Liver (tissue), 9 donors: Measurements from ENCODE around the gene RDX. TPM values are rescaled to one million over a fixed set of nuclear protein-coding genes. Genes with fewer than 3 reads are reported as not detected.

Experiments used
- DNase-seq: peaks from one replicate; pipeline ENCODE4 v3.0.0-alpha.2; 2017; ENCODE audit warnings: low spot score
- H3K27ac ChIP-seq, 2 donors: one replicate each; pipeline ENCODE4 v1.7.0; 2013; ENCODE audit warnings: inconsistent platforms in 2 of 2, low read length in 2 of 2, control low read depth in 1 of 2, low read depth in 1 of 2, mild to moderate bottlenecking in 1 of 2
- H3K27me3 ChIP-seq, 4 donors: one replicate each; pipeline versions ENCODE4 v1.6.1 to v1.7.0; 2013; ENCODE audit warnings: low read length in 3 of 4, inconsistent platforms in 1 of 4, mild to moderate bottlenecking in 1 of 4, moderate library complexity in 1 of 4; ENCODE audit not compliant: control insufficient read depth in 4 of 4, insufficient read depth in 4 of 4
- H3K36me3 ChIP-seq, 4 donors: one replicate each; pipeline versions ENCODE4 v1.6.1 to v1.7.0; 2013; ENCODE audit warnings: low read length in 3 of 4, mild to moderate bottlenecking in 3 of 4, low read depth in 1 of 4, moderate library complexity in 1 of 4; ENCODE audit not compliant: control insufficient read depth in 4 of 4, insufficient read depth in 3 of 4
- H3K4me1 ChIP-seq, 4 donors: one replicate each; pipeline versions ENCODE4 v1.6.1 to v1.7.0; 2013; ENCODE audit warnings: low read length in 3 of 4, mild to moderate bottlenecking in 3 of 4, moderate library complexity in 1 of 4; ENCODE audit not compliant: control insufficient read depth in 4 of 4, insufficient read depth in 4 of 4
- H3K4me3 ChIP-seq, 3 donors: one replicate each; pipeline versions ENCODE4 v1.6.1 to v1.7.0; 2013; ENCODE audit warnings: low read length in 3 of 3, control low read depth in 1 of 3, low read depth in 1 of 3, mild to moderate bottlenecking in 1 of 3
- H3K9ac ChIP-seq, 2 donors: one replicate each; pipeline ENCODE4 v1.7.0; 2013; ENCODE audit warnings: low read length in 2 of 2, mild to moderate bottlenecking in 2 of 2, moderate library complexity in 2 of 2, control low read depth in 1 of 2, low read depth in 1 of 2
- H3K9me3 ChIP-seq, 4 donors: one replicate each; pipeline versions ENCODE4 v1.6.1 to v1.7.0; 2013; ENCODE audit warnings: low read length in 3 of 4; ENCODE audit not compliant: control insufficient read depth in 4 of 4
- EGR1 ChIP-seq, 2 donors: IDR thresholded peaks; 2 replicates each; pipeline ENCODE4 v1.6.1; 2016 to 2018; ENCODE audit warnings: antibody characterized with exemption in 2 of 2, low read depth in 2 of 2
- FOXA1 ChIP-seq: IDR thresholded peaks from 2 replicates; pipeline ENCODE4 v1.6.1; 2016; ENCODE audit warnings: antibody characterized with exemption
- FOXA2 ChIP-seq: IDR thresholded peaks from 2 replicates; pipeline ENCODE4 v1.6.1; 2016; ENCODE audit warnings: antibody characterized with exemption
- HNF4A ChIP-seq, 2 donors: conservative IDR thresholded peaks; 2 replicates each; pipeline ENCODE4 v1.6.1; 2016; ENCODE audit warnings: antibody characterized with exemption in 2 of 2, mild to moderate bottlenecking in 2 of 2
- HNF4G ChIP-seq: IDR thresholded peaks from 2 replicates; pipeline ENCODE4 v1.6.1; 2016; ENCODE audit warnings: antibody characterized with exemption
- JUND ChIP-seq, 2 donors: IDR thresholded peaks; 2 replicates each; pipeline ENCODE4 v1.6.1; 2016; ENCODE audit warnings: antibody characterized with exemption in 2 of 2
- NR2F2 ChIP-seq: IDR thresholded peaks from 2 replicates; pipeline ENCODE4 v1.6.1; 2016; ENCODE audit warnings: antibody characterized with exemption
- RAD21 ChIP-seq, 2 donors: IDR thresholded peaks; 2 replicates each; pipeline ENCODE4 v1.6.1; 2016; ENCODE audit warnings: antibody characterized with exemption in 2 of 2, mild to moderate bottlenecking in 2 of 2
- RXRA ChIP-seq, 2 donors: IDR thresholded peaks; 2 replicates each; pipeline ENCODE4 v1.6.1; 2017 to 2018; ENCODE audit warnings: antibody characterized with exemption in 2 of 2, mild to moderate bottlenecking in 1 of 2
- SP1 ChIP-seq: IDR thresholded peaks from 2 replicates; pipeline ENCODE4 v1.6.1; 2018; ENCODE audit warnings: antibody characterized with exemption, mild to moderate bottlenecking
- TAF1 ChIP-seq: conservative IDR thresholded peaks from 2 replicates; pipeline ENCODE4 v1.6.1; 2016; ENCODE audit warnings: antibody characterized with exemption, mild to moderate bottlenecking
- YY1 ChIP-seq: IDR thresholded peaks from 2 replicates; pipeline ENCODE4 v1.6.1; 2016; ENCODE audit warnings: antibody characterized with exemption, mild to moderate bottlenecking
- WGBS: extraction: QIAGEN DNeasy Blood & Tissue Kit; methylation state at CpG from one replicate; pipeline ENCODE4 v1.1.7; 2013; 5-methylcytosine and 5-hydroxymethylcytosine counted together
- polyA plus RNA-seq, 2 donors: library from polyadenylated mRNA; stranded (reverse) in 1 of 2; unstranded in 1 of 2; fragments of 200-250 nt in 1 of 2; fragments of >200 nt in 1 of 2; fragmentation: Nextera tagmentation in 1 of 2; extraction: Ambion mirVana in 1 of 2; gene quantifications; one replicate each; pipeline versions ENCODE4 v1.2.1 to v1.2.3, GENCODE V29; 2013 to 2015
- total RNA-seq, 2 donors: library from RNA; depleted of rRNA; stranded (reverse); fragments of >200 nt; gene quantifications; one replicate each; pipeline ENCODE4 v1.2.3, GENCODE V29; 2014
- TF ChIP-seq, protein P1 (sequence below): IDR thresholded peaks from 2 replicates; pipeline ENCODE4 v1.6.1; 2016; ENCODE audit warnings: antibody characterized with exemption
- TF ChIP-seq, protein P2 (sequence below): IDR thresholded peaks from 2 replicates; pipeline ENCODE4 v1.6.1; 2016; ENCODE audit warnings: antibody characterized with exemption
- TF ChIP-seq, protein P3 (sequence below): fragments of 150-350 bp; IDR thresholded peaks from 2 replicates; pipeline ENCODE4 v1.5.1; 2017; ENCODE audit warnings: improper control_type of control experiment, low read depth, low read length; ENCODE audit not compliant: missing input control
- TF ChIP-seq, protein P4 (sequence below): IDR thresholded peaks from 2 replicates; pipeline ENCODE4 v1.6.1; 2016; ENCODE audit warnings: antibody characterized with exemption
- TF ChIP-seq, protein P5 (sequence below): IDR thresholded peaks from 2 replicates; pipeline ENCODE4 v1.6.1; 2016; ENCODE audit warnings: antibody characterized with exemption, mild to moderate bottlenecking
- donor health status: healthy.
- donor health status: healthy.
- donor health status: healthy.
- donor health status: healthy.
- donor health status: healthy.

RDX gene
- total and polyA plus RNA-seq, 4 donors = 19.9 to 116 (median 53.9) TPM

DNA sequence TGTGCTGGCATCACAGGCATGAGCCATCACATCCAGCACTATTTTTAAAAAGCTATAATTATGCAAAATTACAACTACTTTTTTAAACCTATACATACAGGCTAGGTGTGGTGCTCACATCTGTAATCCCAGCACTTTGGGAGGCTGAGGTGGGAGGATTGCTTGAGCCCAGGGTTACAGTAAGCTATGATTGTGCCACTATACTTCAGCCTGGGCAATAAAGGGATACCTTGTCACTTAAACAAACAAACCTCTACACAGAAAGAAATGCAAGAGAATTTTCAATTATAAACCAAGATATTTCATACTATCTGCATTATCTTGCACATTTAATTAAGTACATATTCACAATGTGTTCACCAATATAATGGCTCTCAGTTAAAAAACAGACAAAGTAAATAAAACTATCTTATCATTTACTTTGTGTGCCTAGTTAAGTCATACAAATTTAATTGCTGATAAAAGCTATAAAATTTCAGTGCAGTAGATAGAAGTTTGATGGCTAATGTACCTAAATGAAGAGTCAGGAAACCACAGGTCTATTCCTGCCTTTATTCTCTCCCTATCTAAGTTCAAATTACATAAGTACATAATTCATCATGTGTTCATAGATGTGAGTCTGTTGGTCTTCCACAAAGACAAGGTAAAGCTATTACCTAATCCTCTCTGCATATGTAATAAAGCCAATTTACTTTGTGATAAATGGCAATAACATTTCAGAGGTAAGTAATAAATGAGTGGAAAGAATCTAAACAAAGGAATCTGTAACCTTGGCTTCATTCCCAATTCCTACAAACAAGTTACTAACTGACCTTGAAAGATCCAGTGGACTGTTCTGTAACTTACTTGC lies 9.0 kb upstream of the RDX start:
- no peak for TF ChIP-seq HNF4G
- TF ChIP-seq NR2F2 = no peak
- no peaks in the 10 kb centered on the region for H3K36me3 ChIP-seq
- H3K4me3 ChIP-seq = no peak overlapping the region
- H3K27me3 ChIP-seq = no peaks in the 10 kb centered on the region
- no peaks in the 10 kb centered on the region for H3K9me3 ChIP-seq
- no peak for DNase-seq
- H3K9ac ChIP-seq = no peak overlapping the region
- H3K4me1 ChIP-seq = peaks cover 0 to 5% (median 0%) of the 10 kb centered on the region in 4 donors
- no peak overlapping the region for H3K27ac ChIP-seq

DNA sequence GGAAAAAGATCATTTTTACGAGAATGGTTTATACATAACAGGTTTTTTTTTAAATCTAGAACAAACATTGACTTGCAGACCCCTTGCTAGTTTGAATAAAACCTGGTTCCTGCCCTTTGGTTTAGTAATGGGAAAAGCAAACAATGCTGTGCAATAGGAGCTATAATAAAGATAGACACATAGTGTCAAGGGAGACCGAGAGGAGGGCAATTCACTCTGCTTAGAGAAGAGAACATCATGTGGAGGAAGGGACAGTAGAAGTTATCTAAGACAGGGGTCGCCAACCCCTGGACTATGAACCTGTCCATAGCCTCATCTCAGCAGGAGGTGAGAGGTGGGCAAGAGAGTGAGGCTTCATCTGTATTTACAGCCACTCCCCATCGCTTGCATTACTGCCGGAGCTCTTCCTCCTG lies 7.0 kb upstream of the RDX start:
- TF ChIP-seq, protein P1, sequence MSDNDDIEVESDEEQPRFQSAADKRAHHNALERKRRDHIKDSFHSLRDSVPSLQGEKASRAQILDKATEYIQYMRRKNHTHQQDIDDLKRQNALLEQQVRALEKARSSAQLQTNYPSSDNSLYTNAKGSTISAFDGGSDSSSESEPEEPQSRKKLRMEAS = no peak
- TF ChIP-seq FOXA2 (no peak), RXRA (IDR thresholded peaks at IDR 0.05) (no peak), YY1 (no peak), FOXA1 (no peak), HNF4A (conservative IDR thresholded peaks at IDR 0.05) (no peak), NR2F2 (no peak), TAF1 (no peak), SP1 (no peak), JUND (IDR thresholded peaks at IDR 0.05) (no peak), HNF4G (no peak)
- TF ChIP-seq, protein P2, sequence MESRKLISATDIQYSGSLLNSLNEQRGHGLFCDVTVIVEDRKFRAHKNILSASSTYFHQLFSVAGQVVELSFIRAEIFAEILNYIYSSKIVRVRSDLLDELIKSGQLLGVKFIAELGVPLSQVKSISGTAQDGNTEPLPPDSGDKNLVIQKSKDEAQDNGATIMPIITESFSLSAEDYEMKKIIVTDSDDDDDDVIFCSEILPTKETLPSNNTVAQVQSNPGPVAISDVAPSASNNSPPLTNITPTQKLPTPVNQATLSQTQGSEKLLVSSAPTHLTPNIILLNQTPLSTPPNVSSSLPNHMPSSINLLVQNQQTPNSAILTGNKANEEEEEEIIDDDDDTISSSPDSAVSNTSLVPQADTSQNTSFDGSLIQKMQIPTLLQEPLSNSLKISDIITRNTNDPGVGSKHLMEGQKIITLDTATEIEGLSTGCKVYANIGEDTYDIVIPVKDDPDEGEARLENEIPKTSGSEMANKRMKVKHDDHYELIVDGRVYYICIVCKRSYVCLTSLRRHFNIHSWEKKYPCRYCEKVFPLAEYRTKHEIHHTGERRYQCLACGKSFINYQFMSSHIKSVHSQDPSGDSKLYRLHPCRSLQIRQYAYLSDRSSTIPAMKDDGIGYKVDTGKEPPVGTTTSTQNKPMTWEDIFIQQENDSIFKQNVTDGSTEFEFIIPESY = no peak
- TF ChIP-seq, protein P3, sequence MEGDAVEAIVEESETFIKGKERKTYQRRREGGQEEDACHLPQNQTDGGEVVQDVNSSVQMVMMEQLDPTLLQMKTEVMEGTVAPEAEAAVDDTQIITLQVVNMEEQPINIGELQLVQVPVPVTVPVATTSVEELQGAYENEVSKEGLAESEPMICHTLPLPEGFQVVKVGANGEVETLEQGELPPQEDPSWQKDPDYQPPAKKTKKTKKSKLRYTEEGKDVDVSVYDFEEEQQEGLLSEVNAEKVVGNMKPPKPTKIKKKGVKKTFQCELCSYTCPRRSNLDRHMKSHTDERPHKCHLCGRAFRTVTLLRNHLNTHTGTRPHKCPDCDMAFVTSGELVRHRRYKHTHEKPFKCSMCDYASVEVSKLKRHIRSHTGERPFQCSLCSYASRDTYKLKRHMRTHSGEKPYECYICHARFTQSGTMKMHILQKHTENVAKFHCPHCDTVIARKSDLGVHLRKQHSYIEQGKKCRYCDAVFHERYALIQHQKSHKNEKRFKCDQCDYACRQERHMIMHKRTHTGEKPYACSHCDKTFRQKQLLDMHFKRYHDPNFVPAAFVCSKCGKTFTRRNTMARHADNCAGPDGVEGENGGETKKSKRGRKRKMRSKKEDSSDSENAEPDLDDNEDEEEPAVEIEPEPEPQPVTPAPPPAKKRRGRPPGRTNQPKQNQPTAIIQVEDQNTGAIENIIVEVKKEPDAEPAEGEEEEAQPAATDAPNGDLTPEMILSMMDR = no peak
- TF ChIP-seq, protein P4, sequence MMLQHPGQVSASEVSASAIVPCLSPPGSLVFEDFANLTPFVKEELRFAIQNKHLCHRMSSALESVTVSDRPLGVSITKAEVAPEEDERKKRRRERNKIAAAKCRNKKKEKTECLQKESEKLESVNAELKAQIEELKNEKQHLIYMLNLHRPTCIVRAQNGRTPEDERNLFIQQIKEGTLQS = no peak
- Histone ChIP-seq H3K9ac (no peak overlapping the region), H3K27me3 (no peaks in the 10 kb centered on the region), H3K27ac (no peak overlapping the region), H3K4me3 (no peak overlapping the region), H3K36me3 (no peaks in the 10 kb centered on the region), H3K4me1 (peaks cover 0 to 5% (median under 1%) of the 10 kb centered on the region in 4 donors), H3K9me3 (no peaks in the 10 kb centered on the region)
- 87% methylated on average over 5 of the region's 5 CpGs for WGBS
- no peak for DNase-seq

DNA sequence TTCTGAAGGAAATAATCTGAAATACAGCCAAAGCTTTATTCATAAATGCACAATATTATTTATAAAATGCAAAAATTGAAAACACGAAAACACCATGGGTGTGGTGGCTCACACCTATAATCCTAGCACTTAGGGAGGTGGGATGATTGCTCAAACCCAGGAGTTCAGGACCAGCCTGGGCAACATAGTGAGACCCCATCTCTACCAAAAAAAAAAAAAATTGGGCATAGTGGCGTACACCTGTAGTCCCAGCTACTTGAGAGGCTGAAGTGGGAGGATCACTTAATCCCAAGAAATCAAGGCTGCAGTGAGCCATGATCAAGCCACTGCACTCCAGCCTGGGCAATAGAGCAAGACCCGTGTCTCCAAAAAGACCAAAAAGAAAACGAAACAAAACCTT lies 5.2 kb upstream of the RDX start:
- H3K9ac ChIP-seq = no peak overlapping the region
- H3K4me1 ChIP-seq = peaks cover 2 to 18% (median 15%) of the 10 kb centered on the region in 4 donors
- H3K27ac ChIP-seq = no peak overlapping the region
- DNase-seq = no peak
- no peak overlapping the region for H3K4me3 ChIP-seq
- 95% methylated on average over 4 of the region's 4 CpGs for WGBS
- no peaks in the 10 kb centered on the region for H3K36me3 ChIP-seq
- no peaks in the 10 kb centered on the region for H3K27me3 ChIP-seq
- no peaks in the 10 kb centered on the region for H3K9me3 ChIP-seq
- TF ChIP-seq EGR1 (IDR thresholded peaks at IDR 0.05; ENCODE audit: low read depth in 2 of 2) = no peak
- no peak for TF ChIP-seq RAD21 (IDR thresholded peaks at IDR 0.05)
- TF ChIP-seq, protein P3 = no peak
- TF ChIP-seq, protein P5, sequence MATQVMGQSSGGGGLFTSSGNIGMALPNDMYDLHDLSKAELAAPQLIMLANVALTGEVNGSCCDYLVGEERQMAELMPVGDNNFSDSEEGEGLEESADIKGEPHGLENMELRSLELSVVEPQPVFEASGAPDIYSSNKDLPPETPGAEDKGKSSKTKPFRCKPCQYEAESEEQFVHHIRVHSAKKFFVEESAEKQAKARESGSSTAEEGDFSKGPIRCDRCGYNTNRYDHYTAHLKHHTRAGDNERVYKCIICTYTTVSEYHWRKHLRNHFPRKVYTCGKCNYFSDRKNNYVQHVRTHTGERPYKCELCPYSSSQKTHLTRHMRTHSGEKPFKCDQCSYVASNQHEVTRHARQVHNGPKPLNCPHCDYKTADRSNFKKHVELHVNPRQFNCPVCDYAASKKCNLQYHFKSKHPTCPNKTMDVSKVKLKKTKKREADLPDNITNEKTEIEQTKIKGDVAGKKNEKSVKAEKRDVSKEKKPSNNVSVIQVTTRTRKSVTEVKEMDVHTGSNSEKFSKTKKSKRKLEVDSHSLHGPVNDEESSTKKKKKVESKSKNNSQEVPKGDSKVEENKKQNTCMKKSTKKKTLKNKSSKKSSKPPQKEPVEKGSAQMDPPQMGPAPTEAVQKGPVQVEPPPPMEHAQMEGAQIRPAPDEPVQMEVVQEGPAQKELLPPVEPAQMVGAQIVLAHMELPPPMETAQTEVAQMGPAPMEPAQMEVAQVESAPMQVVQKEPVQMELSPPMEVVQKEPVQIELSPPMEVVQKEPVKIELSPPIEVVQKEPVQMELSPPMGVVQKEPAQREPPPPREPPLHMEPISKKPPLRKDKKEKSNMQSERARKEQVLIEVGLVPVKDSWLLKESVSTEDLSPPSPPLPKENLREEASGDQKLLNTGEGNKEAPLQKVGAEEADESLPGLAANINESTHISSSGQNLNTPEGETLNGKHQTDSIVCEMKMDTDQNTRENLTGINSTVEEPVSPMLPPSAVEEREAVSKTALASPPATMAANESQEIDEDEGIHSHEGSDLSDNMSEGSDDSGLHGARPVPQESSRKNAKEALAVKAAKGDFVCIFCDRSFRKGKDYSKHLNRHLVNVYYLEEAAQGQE = no peak
- TF ChIP-seq RXRA (IDR thresholded peaks at IDR 0.05) = no peak
- no peak for TF ChIP-seq TAF1
- TF ChIP-seq, protein P4 = no peak
- no peak for TF ChIP-seq YY1
